HG03045 (cell line): ENCODE results near the gene MPLKIP.
"Not testable (repeated sequence)": the region's sequence is repeated elsewhere in the genome, so short reads cannot be mapped to it uniquely, and the experiment has no call there.

Experiments used
- ATAC-seq: cut with Tn5 transposase; IDR thresholded peaks from one replicate; pipeline ENCODE4 v1.9.1; 2021; ENCODE audit warnings: mild to moderate bottlenecking, moderate library complexity; ENCODE audit not compliant: unreplicated experiment

The MPLKIP gene

DNA sequence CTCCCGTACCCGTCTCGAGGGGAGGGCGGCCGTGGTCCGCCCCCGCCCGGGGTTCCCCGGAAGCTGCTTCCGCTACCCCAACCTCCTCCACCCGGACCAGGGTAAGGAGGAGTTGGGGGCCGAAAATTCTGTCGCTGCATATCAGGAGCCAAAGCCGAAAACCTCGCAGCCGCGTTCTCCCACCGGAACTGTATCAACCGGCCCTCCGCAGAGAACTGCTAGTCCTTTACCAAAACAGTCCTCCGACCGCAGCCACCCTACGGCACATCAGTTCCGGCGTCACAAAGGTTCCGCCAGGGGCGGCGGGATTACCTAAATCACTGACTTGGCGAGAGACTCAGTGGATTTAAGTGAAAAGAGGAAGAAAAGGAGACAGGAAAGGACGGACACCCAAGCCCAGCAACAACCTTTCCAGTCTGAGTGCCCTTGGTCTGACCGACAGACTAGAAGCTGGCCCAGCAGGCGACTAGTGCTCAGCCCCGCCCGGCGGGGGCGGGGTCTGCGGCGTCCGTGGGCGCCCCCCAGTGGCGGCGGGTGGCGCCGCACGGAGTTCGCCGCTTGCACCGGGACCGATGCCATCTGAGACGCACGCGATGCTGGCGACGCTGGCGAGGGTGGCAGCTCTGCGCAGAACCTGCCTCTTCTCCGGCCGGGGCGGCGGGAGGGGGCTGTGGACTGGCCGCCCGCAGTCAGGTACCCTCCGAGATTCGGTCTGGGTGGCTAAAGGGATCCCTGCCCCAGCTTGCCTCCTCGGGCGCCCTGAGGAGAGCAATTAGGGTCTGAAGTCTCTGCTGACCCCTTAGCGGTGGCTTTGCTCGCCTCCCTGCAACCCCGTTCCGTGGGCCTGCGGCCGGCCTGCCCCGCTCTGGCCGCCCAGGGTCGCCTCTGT lies at the start of gene MPLKIP, which contains the start of gene SUGCT:
MPLKIP (minus strand) TSS at position 195 of the 889 bp plus-strand sequence; CDS start at position 140, 55 bp downstream.
SUGCT (plus strand) TSS at position 578 of the 889 bp plus-strand sequence.
- ATAC-seq, result peak; percentile 89

DNA sequence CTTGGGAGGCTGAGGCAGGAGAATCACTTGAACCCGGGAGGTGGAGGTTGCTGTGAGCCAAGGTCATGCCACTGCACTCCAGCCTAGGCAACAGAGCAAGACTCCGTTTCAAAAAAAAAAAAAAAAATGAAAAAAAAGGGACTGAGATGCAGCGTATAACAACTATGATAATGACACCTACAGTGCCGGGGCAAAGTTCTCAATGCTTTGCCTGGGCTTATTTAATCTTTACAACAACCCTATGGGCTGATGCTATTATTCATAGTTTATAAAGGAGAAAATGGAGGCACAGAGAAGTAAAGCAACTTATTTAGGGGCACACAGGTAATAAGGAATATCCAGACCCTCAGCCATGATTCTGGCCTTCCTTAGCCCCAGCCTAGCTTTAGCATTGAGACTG lies 48.0 kb upstream of the MPLKIP start:
- no peak for ATAC-seq

DNA sequence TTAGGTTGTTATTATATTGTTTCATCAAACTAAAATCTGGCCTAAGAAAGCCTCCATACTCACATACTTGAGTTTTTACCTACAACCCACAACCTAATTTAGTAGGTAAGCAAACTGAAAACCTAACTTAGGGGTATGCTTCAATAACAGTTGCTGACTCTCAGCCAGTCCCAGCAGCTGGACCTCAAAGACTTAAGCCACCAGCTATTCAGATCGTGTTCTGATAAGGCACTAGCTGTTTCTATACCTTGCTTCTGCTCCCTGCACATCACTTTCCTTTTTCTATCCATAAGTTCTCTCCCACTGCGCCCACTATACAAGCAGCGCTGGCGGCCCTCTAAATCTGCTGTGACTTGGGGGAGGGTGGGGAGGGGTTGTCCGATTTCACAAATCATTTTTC lies 42.6 kb upstream of the MPLKIP start:
- no peak for ATAC-seq

DNA sequence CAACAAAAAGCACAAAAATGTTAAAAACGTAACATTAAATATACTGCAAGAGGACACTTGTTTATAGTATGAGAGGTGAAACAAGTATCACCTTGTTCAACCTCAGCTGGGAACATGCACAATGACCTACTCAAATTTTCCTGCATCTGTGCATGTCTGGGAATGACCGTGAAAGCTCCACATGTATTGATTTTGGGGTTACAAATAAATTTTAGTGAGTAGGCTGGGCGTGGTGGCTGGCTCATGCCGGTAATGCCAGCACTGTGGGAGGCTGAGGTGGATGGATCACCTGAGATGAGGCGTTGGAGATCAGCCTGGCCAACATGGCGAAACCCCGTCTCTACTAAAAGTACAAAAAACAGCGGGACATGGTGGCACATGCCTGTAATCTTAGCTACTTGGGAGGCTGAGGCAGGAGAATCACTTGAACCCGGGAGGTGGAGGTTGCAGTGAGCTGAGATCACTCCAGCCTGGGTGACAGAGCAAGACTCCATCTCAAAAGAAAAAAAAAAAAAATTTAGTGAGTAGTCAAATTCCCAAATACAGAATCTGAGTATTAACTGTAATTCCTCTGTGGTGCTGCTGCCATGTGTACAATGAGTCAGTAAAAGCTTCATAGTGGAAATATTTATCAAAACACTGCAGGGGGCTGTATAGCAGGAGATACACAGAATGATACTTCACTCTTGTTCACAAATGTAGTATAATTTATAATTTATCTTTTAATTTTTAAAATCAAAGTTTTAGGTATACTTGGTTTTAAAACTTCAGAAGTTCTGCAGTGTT lies 41.5 kb upstream of the MPLKIP start:
- ATAC-seq, result no peak

DNA sequence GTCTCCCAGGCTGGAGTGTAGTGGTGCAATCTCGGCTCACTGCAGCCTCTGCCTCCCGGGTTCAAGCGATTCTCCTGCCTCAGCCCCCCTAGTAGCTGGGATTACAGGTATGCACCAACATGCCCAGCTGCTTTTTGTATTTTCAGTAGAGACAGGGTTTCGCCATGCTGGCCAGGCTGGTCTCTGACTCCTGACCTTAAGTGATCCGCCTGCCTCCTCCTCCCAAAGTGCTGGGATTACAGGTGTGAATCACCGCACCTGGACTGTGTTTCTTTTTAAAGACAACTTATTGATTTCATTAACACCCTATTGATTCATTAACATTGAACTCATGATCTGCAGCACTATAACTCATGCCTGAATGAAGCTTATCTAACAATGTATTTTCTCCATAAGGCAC lies 40.8 kb upstream of the MPLKIP start:
- not testable (repeated sequence) for ATAC-seq

DNA sequence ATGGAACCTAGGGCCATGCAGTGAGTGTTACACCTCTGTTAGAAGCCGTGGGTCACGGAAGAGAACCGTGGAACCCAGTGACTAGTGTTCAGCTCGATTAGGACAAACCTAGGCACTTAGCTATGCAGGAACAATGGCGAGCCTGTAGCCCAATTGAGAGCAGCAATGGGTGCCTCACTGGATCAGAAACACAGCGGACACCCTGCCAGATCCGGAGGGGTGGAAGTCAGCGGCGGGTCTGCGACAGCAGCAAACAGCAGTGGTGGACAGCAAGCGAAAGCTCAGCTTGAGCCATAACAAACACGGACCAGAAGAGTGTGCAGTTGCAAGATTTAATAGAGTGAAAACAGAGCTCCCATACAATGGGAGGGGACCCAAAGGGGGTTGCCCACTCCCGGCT lies 38.7 kb upstream of the MPLKIP start:
- ATAC-seq, result not testable (repeated sequence)

DNA sequence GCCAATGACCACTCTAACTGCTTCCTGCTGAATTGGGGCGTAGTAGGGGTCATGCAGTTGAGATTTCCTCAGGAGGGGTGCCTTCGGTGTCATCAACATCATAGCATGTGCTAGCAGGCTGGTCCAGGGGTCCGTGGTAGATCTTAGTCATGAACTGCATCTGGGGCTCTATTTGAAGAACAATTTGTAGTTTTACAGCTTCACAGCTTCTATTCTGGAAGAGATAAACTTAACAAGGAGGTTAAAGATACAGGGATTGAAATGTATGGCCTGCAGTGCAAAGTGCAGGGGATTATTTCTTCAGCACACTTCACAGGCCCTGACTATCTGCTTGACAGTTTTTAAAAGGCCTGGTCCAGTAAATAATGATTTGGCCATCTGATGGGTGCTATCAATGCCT lies 33.8 kb upstream of the MPLKIP start:
- not testable (repeated sequence) for ATAC-seq

DNA sequence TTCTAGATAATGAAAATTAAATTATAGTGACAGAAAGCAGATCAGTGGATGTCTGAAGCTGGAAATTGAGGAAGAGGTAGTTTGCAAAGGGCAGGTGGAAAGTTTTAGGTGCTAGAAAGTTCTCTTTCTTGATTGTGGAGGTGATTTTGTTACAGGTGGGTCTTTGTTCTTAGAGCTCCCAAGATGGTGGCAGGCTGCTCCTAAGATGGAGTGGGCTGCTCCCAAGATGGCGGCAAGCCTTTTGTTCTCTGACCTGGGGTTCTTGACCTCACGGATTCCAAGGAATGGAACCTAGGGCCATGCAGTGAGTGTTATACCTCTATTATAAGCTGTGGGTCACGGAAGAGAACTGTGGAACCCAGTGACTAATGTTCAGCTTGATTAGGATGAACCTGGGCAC lies 32.9 kb upstream of the MPLKIP start:
- ATAC-seq, result no peak

DNA sequence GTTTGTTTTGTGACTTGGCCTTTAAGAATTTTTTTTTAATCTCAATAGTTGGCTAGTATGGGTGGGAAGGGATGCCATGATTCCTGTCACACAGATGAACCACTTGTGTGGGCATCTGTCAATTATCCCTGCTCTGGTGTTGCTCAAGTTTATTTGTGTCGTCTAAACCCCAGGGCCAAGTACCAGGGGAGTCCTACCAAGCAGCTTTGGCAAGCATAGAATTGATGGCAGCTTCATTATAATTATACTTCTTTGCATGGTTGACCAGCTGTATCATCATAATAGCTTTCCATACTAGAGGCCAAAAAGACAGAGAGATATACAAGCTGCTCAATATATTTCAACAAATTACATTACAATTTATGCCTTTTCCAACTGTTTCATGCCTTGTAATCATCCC lies 30.8 kb upstream of the MPLKIP start:
- ATAC-seq, result no peak

DNA sequence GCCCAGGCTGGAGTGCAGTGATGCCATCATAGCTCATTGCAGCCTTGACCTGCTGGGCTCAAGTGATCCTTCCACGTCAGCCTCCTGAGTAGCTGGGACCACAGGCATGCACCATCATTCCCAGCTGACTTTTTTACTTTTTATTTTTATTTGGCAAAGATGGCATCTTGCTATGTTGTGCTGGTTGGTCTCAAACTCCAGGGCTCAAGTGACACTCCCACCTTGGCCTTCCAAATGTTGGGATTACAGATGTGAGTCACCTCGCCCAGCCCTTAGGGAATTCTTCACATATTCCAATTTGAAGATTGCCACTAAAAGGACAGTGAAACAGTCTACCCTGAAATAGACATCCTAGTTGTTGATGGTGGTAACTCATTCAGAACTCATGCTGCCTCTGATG lies 28.1 kb upstream of the MPLKIP start:
- no peak for ATAC-seq

DNA sequence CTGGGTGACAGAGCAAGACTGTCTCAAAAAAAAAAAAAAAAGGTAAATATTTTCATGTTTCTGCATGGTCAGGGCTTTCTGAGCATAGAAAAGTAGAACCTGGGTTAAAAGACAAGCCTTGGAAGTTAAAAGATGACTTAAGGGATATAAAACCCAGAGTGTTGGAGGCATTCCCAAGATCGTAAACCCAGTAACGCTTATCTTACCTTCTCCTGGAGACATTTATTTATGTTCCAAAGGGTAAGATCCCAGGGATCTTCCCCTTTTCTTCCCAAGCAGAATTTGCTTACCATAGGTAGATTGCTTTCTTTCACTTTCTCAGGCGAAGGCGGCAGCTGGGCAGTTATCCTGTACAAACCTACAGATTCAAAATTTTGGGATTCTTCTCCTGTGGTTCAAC lies 22.6 kb upstream of the MPLKIP start:
- ATAC-seq, result no peak

DNA sequence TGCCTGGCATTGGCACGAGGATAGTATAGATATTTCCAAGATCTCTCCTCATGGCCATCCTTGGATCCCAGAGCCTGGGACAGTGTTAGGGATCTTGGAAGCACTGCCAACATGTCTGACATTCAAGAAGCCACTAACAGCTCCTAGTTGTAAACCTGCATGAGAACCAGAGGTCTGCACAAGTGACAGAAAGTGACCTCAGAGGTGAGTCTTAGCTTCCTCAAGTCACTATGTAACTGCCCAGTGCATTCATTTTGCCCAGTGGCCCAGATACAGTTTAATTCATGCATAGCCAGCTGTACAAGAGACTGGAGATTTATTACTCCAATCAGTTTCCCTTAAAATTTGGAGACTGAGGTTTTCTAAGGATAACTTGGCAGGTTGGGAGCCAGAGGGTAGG lies 17.1 kb upstream of the MPLKIP start:
- ATAC-seq, result no peak

DNA sequence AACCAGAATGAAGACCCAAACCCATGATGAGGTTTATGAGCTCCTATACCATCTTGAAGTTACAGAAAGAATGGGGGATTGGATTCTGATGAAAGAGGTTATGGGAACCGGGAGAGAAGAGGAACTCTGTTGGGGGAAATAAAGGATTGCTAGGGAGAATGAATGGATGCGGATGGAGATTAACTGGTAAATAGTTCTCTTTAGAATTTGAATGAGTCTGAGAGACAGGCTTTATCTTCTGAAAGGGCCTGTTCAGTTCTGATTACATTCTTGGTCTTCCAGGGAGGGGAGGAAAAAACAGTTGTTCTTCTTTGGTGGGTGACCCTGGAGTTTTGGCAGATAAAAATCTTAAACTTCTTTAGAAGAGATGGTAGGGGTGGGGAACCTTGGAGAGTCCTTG lies 14.2 kb upstream of the MPLKIP start:
- no peak for ATAC-seq

DNA sequence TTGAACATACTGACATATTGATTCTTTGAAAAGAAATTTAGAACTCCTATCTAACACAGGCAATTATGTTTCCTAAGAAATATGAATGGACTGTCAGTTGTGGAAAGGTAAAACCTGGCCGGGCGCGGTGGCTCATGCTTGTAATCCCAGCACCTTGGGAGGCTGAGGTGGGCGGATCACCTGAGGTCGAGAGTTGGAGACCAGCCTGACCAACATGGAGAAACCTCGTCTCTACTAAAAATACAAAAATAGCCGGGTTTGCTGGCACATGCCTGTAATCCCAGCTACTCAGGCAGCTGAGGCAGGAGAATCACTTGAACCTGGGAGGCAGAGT lies 13.8 kb upstream of the MPLKIP start:
- not testable (repeated sequence) for ATAC-seq

DNA sequence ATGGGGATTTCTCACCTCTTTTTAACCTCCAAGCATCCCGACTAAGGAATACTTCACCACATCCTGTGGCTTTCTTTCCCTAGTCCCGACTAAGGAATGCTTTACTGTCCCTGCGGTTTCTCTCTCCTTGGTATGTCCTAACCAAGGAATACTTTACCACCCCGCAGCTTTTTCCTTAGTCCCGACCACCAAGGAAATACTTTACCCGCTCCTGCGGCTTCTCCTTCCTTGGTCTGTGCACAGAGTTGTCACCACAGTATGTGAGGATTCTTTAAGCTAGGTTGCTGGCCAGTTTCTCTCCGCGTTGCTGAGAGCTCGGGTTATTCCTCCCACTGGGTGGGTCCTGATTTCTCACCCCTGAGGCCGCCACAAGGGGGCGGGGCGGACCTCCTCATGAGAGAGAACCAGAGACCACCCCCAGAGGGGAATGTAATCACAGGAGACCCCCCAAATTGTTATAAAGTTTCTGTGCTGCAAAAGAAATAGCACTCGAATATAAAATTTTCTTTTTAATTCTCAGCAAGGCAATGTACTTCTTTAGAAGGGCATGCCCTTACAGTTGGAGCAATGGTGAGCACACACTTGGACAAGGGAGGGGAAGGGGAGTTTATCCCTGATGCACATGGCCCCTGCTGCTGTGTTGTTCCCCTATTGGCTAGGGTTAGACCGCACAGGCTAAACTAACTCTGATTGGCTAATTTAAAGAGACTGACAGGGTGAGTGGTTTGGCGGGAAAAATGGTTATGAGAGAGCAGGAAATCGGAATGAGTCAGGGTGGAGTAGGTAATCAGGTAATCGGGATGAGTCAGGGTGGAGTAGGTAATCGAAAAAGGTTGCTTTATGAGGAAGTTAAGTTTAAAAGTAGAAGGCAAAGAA lies 13.2 kb upstream of the MPLKIP start:
- ATAC-seq, result no peak

DNA sequence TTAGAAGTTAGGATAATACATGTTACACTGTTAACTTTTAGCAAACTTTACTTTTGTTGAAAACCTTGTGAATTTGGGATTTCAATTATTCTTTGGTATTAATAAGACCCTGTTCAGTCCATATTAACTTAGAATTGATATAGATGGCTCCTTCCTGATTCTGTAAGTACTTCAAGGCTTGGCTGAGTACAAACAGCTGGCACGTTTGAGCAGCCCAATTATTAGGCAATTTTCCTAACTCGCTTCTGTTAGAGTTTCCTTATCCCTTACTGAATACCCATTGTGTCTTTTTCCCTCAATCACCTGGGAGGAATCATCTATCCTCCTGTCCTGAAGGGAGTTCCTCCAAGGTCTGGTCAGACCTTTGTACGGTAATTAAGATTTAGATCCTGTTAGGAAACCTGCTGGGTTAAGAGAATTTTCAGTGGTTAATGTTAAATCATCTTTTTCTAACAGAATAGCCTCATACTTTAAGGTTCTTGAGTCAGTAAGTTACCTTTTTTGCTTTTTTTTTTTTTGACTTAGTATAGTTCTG lies 11.2 kb upstream of the MPLKIP start:
- ATAC-seq, result not testable (repeated sequence)

DNA sequence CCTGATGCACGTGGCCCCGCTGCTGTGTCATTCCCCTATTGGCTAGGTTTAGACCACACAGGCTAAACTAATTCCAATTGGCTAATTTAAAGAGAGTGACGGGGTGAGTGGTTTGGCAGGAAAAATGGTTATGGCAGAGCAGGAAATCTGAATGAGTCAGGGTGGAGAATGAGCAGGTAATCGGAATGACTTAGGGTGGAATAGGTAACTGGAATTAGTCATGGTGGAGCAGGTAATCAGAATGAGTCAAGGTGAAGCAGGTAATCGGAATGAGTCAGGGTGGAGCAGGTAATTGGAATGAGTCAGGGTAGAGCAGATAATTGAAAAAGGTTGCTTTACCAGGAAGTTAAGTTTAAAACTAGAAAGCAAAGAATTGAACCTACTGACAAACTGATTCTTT lies 7.5 kb upstream of the MPLKIP start:
- not testable (repeated sequence) for ATAC-seq

DNA sequence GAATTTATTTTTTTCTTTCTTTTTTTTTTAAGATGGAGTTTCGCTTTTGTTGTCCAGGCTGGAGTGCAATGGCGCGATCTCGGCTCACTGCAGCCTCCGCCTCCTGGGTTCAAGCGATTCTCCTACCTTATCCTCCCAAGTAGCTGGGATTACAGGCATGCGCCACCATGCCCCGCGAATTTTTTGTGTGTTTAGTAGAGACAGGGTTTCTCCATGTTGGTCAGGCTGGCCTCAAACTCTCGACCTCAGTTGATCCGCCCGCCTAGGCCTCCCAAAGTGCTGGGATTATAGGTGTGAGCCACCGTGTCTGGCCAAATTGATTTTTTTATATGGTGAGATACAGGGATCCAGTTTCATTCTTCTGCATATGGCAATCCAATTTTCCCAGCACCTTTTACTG lies 5.5 kb upstream of the MPLKIP start:
- not testable (repeated sequence) for ATAC-seq

DNA sequence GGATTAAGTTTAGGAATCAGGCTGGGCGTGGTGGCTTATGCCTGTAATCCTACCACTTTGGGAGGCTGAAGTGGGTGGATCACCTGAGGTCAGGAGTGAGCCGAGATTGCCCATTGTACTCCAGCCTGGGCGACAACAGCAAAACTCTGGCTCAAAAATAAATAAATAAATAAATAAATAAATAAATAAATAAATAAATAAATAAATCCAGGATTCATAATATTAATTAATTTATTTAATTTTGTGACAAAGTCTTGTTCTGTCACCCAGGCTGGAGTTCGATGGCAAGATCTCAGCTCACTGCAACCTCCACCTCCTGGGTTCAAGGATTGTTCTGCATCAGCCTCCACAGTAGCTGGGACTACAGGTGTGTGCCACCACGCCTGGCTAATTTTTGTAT lies 4.6 kb upstream of the MPLKIP start:
- ATAC-seq, result no peak

DNA sequence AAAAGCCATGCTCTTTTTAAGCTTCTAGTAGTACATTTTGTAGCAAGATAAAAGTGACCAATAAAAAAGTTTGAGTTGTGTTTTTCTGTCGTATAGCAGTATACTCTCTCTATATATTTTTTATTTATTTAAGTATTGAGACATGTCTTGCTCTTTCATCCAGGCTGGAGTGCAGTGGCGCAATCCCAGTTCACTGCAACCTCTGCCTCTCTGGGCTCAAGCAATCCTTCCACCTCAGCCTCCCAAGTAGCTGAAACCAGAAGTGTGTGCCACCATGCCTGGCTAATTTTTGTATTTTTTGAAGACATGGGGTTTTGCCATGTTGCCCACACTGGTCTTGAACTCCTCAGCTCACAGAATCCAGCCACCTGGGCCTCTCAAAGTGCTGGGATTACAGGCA lies 3.1 kb upstream of the MPLKIP start:
- ATAC-seq, result no peak

DNA sequence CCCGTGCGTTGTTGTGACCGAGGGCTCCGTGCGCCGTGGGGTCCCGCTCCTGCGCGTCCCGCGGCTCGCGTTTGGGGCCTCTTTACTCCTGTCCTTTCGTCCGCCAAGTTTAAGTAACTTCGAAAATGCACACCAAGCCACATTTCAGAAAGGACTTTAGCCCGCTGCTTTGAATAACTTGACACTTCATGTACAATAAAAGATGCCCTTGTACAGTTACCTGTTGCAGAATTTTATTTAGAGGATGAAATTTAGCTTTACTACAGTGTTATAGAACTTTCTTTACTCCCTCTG lies 842 bp upstream of the MPLKIP start:
- ATAC-seq, result no peak
